SK-N-SH treated with all-trans-retinoic acid at 6 μM for 48 hours (cell line): Measurements from ENCODE around the gene CCDC152.

Experiments used
- ARNTL ChIP-seq: fragments of 450-650 bp; formaldehyde crosslinking; IDR thresholded peaks from 2 replicates; pipeline ENCODE4 v1.5.0; 2020; ENCODE audit warnings: low read depth, mild to moderate bottlenecking, moderate library complexity, borderline replicate concordance
- BACH2 ChIP-seq: fragments of 250-450 bp; sonication (Bioruptor Pico); IDR thresholded peaks from 2 replicates; pipeline ENCODE4 v1.9.0; 2021; ENCODE audit warnings: mild to moderate bottlenecking, borderline replicate concordance
- CSDC2 ChIP-seq: fragments of 250-450 bp; sonication (Bioruptor Pico); IDR thresholded peaks from 2 replicates; pipeline ENCODE4 v1.5.0; 2020; ENCODE audit warnings: mild to moderate bottlenecking, moderate library complexity
- OSR1 ChIP-seq: fragments of 250-450 bp; sonication (Bioruptor Pico); IDR thresholded peaks from 2 replicates; pipeline ENCODE4 v1.8.0; 2022; ENCODE audit warnings: moderate library complexity, mild to moderate bottlenecking, inconsistent platforms
- PPARA ChIP-seq: fragments of 250-450 bp; sonication (Bioruptor Pico); IDR thresholded peaks from 2 replicates; pipeline ENCODE4 v1.5.0; 2020; ENCODE audit warnings: mild to moderate bottlenecking, borderline replicate concordance
- RARB ChIP-seq: fragments of 250-450 bp; sonication (Bioruptor Pico); IDR thresholded peaks from 2 replicates; pipeline ENCODE4 v1.8.0; 2021; ENCODE audit warnings: mild to moderate bottlenecking, moderate library complexity
- TSHZ2 ChIP-seq: fragments of 250-450 bp; sonication (Bioruptor Pico); IDR thresholded peaks from 2 replicates; pipeline ENCODE4 v1.5.0; 2020; ENCODE audit warnings: mild to moderate bottlenecking, moderate library complexity

GRCh38 chr5:42785756-42786155, 29.1 kb downstream of the CCDC152 start:
- TF ChIP-seq RARB (CRISPR knock-in tag) (no peak), PPARA (CRISPR knock-in tag) (no peak), BACH2 (CRISPR knock-in tag) (no peak), TSHZ2 (CRISPR knock-in tag) (no peak), OSR1 (CRISPR knock-in tag) (no peak), CSDC2 (CRISPR knock-in tag) (no peak), ARNTL (CRISPR knock-in tag) (no peak)
